Adipocyte (in vitro differentiated cells): ENCODE data around the gene CA11.
"Not testable (repeated sequence)": the region's sequence is repeated elsewhere in the genome, so short reads cannot be mapped to it uniquely, and the experiment has no call there.

Experiments used
- DNase-seq: peaks from one replicate; pipeline ENCODE4 v3.0.0-alpha.2; 2015; ENCODE audit warnings: low read depth
- H3K27me3 ChIP-seq: replicated peaks from 2 replicates; pipeline ENCODE4 v1.7.0; 2013; ENCODE audit warnings: mild to moderate bottlenecking, low read length, moderate library complexity; ENCODE audit not compliant: control insufficient read depth, insufficient read depth
- H3K36me3 ChIP-seq: 2 replicates; pipeline ENCODE4 v1.7.0; 2013; ENCODE audit warnings: low read length, mild to moderate bottlenecking, moderate library complexity; ENCODE audit not compliant: control insufficient read depth, insufficient read depth, severe bottlenecking
- H3K4me1 ChIP-seq: 2 replicates; pipeline ENCODE4 v1.7.0; 2013; ENCODE audit warnings: mild to moderate bottlenecking, low read length, moderate library complexity; ENCODE audit not compliant: control insufficient read depth, insufficient read depth
- H3K4me3 ChIP-seq: 2 replicates; pipeline ENCODE4 v1.7.0; 2013; ENCODE audit warnings: mild to moderate bottlenecking, low read length, moderate library complexity
- H3K9ac ChIP-seq: 2 replicates; pipeline ENCODE4 v1.7.0; 2013; ENCODE audit warnings: mild to moderate bottlenecking, low read length, moderate library complexity
- H3K9me3 ChIP-seq: 2 replicates; pipeline ENCODE4 v1.7.0; 2013; ENCODE audit warnings: mild to moderate bottlenecking, low read length, moderate library complexity; ENCODE audit not compliant: control insufficient read depth

Gene CA11

GRCh38 chr19:48668761-48669160 is 22.8 kb upstream of the CA11 start:
- Histone ChIP-seq H3K9ac (no peak overlapping the region), H3K4me3 (no peak overlapping the region), H3K36me3 (no peaks in the 10 kb centered on the region), H3K4me1 (no peaks in the 10 kb centered on the region), H3K9me3 (no peaks in the 10 kb centered on the region), H3K27me3 (no peaks in the 10 kb centered on the region)
- no peak for DNase-seq

GRCh38 chr19:48668332-48668731 is 22.3 kb upstream of the CA11 start:
- Histone ChIP-seq H3K9ac (no peak overlapping the region), H3K9me3 (no peaks in the 10 kb centered on the region), H3K4me3 (no peak overlapping the region), H3K27me3 (no peaks in the 10 kb centered on the region), H3K4me1 (no peaks in the 10 kb centered on the region), H3K36me3 (no peaks in the 10 kb centered on the region)
- no peak for DNase-seq

- no peak overlapping the region for H3K4me3 ChIP-seq
- H3K27me3 ChIP-seq: no peaks in the 10 kb centered on the region
- H3K36me3 ChIP-seq: no peaks in the 10 kb centered on the region
- H3K9ac ChIP-seq: no peak overlapping the region
- H3K4me1 ChIP-seq: no peaks in the 10 kb centered on the region
- no peak for DNase-seq
- no peaks in the 10 kb centered on the region for H3K9me3 ChIP-seq
These were observed 19.8 kb upstream of the CA11 start for GRCh38 chr19:48665786-48666185.

- Histone ChIP-seq H3K9ac (no peak overlapping the region), H3K36me3 (no peaks in the 10 kb centered on the region), H3K4me3 (no peak overlapping the region), H3K27me3 (no peaks in the 10 kb centered on the region), H3K9me3 (no peaks in the 10 kb centered on the region), H3K4me1 (no peaks in the 10 kb centered on the region)
- DNase-seq: no peak
These were observed 18.5 kb upstream of the CA11 start for GRCh38 chr19:48664476-48664875.

DNA sequence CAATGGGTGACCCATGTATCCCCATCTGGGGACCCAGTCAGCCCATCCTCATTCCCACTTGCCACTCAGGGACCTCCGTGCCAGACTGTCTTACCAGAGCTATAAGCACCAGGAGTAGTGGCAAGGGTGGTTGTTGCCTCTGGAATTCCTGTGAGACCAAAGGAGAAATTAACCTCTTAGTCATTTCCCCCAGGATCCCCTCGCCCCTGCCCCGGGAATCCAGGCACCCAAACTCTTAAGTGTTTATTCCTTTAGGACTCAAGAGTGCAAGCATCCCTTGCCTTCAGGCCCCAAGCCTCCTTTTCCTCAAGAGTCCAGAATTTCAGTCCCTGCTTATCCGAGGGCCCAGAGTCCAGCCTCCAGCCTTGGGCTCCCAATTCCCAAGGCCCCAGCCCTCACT is 17.7 kb upstream of the CA11 start:
- no peak for DNase-seq
- no peaks in the 10 kb centered on the region for H3K4me1 ChIP-seq
- no peaks in the 10 kb centered on the region for H3K36me3 ChIP-seq
- H3K27me3 ChIP-seq: no peaks in the 10 kb centered on the region
- no peak overlapping the region for H3K4me3 ChIP-seq
- no peak overlapping the region for H3K9ac ChIP-seq
- H3K9me3 ChIP-seq: no peaks in the 10 kb centered on the region

- Histone ChIP-seq H3K9ac (no peak overlapping the region), H3K4me3 (no peak overlapping the region), H3K27me3 (no peaks in the 10 kb centered on the region), H3K9me3 (no peaks in the 10 kb centered on the region), H3K4me1 (no peaks in the 10 kb centered on the region), H3K36me3 (no peaks in the 10 kb centered on the region)
- DNase-seq: no peak
These were observed 15.7 kb upstream of the CA11 start for GRCh38 chr19:48661711-48662090.

DNA sequence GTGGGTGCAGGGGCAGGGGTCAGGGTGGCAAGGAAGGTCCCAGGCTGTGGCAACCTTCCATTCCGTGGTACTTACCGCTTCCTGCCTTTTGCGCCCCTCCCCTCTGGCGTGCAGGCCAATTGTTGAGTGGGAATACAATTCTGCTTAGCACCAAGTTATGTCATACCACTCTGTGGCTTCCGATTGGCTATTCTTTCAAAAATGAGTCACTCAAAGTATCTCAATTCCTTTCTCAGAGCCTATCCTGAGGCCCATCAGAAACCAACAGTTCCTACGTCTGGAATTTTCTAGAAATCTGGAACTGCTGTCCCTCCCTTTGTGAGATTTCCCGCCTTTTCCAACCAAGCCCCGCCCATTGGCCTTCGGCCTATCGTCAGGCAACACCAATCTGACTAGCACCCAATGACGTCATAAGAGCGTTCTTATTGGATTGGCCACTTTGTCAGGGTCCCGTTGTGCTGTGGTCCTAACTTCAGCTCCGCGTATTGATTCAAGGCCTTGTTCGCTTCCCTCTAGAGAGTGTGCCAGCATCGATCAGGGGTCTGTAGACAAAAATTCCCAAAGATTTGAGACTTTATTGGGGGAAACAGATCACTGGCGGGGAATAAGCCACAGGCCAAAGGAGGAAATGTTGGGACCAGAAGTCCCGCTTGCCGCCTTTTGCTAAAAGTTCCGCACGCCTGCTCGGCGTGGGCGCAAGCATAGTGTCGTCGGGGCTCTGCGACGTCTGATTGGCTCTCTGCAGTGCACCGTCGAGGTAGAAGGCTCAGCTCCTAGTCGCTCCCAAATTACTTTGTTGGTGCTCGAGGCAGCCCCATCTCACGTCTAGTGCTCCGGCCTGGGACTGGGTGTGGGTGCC is 15.1 kb upstream of the CA11 start:
- H3K9ac ChIP-seq: no peak overlapping the region
- no peaks in the 10 kb centered on the region for H3K27me3 ChIP-seq
- peak; percentile 66 for DNase-seq
- no peaks in the 10 kb centered on the region for H3K36me3 ChIP-seq
- no peaks in the 10 kb centered on the region for H3K4me1 ChIP-seq
- no peaks in the 10 kb centered on the region for H3K9me3 ChIP-seq
- H3K4me3 ChIP-seq: no peak overlapping the region

GRCh38 chr19:48659768-48660167 is 13.8 kb upstream of the CA11 start:
- peak; percentile 18 for DNase-seq
- H3K36me3 ChIP-seq: no peaks in the 10 kb centered on the region
- H3K4me3 ChIP-seq: no peak overlapping the region
- H3K27me3 ChIP-seq: no peaks in the 10 kb centered on the region
- H3K4me1 ChIP-seq: no peaks in the 10 kb centered on the region
- no peak overlapping the region for H3K9ac ChIP-seq
- H3K9me3 ChIP-seq: no peaks in the 10 kb centered on the region

- Histone ChIP-seq H3K9ac (no peak overlapping the region), H3K27me3 (peaks cover 6% of the 10 kb centered on the region), H3K4me1 (no peaks in the 10 kb centered on the region), H3K9me3 (no peaks in the 10 kb centered on the region), H3K36me3 (no peaks in the 10 kb centered on the region), H3K4me3 (no peak overlapping the region)
- no peak for DNase-seq
These were observed 12.5 kb upstream of the CA11 start for GRCh38 chr19:48658483-48658882.

DNA sequence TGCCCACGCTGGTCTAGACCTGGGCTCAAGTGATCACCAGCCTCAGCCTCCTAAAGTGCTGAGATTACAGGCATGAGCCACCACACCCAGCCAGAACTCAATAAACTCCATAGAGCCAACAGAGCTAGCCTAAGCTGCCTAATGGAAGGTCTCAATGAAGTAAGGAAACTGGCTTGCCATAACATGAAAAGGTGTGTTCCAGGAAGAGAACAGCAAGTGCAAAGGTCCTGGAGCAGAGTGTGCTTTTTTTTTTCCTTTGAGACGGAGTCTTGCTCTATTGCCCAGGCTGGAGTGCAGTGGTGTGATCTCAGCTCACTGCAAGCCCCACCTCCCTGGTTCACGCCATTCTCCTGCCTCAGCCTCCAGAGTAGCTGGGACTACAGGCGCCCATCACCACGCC is 11.8 kb upstream of the CA11 start:
- not testable (repeated sequence) for H3K36me3 ChIP-seq, H3K4me3 ChIP-seq, H3K9ac ChIP-seq, H3K27me3 ChIP-seq, H3K9me3 ChIP-seq, H3K4me1 ChIP-seq, DNase-seq

- H3K27me3 ChIP-seq: peaks cover 7% of the 10 kb centered on the region
- peak; percentile 73 for DNase-seq
- no peak overlapping the region for H3K9ac ChIP-seq
- no peak overlapping the region for H3K4me3 ChIP-seq
- no peaks in the 10 kb centered on the region for H3K9me3 ChIP-seq
- no peaks in the 10 kb centered on the region for H3K4me1 ChIP-seq
- no peaks in the 10 kb centered on the region for H3K36me3 ChIP-seq
These were observed 11.0 kb upstream of the CA11 start for GRCh38 chr19:48656840-48657474.
